ENCODE results near the gene UQCC5.

Gene UQCC5

GRCh38 chr3:52515192-52515591, 21.2 kb upstream of the UQCC5 start:
- Histone ChIP-seq H3K27me3 (ENCODE audit: insufficient read depth, low read depth, severe bottlenecking) (no peaks in the 10 kb centered on the region), H3K36me3 (no peaks in the 10 kb centered on the region), H3K4me3 (ENCODE audit: low read depth, low read length) (no peak overlapping the region), H3K9me3 (ENCODE audit: severe bottlenecking) (no peaks in the 10 kb centered on the region), H3K27ac (no peak overlapping the region)
- no peak for TF ChIP-seq CTCF (IDR thresholded peaks at IDR 0.05; ENCODE audit: low read depth, low read length)
- no peak for DNase-seq

GRCh38 chr3:52516509-52517195, 19.8 kb upstream of the UQCC5 start:
- Histone ChIP-seq H3K36me3 (no peaks in the 10 kb centered on the region), H3K27ac (no peak overlapping the region), H3K9me3 (ENCODE audit: severe bottlenecking) (no peaks in the 10 kb centered on the region), H3K27me3 (ENCODE audit: insufficient read depth, low read depth, severe bottlenecking) (no peaks in the 10 kb centered on the region), H3K4me3 (ENCODE audit: low read depth, low read length) (no peak overlapping the region)
- no peak for DNase-seq
- TF ChIP-seq CTCF (IDR thresholded peaks at IDR 0.05; ENCODE audit: low read depth, low read length): no peak

GRCh38 chr3:52517796-52518722, 18.3 kb upstream of the UQCC5 start:
- Histone ChIP-seq H3K27ac (no peak overlapping the region), H3K4me3 (ENCODE audit: low read depth, low read length) (no peak overlapping the region)

GRCh38 chr3:52518723-52519444, 17.5 kb upstream of the UQCC5 start:
- TF ChIP-seq CTCF (IDR thresholded peaks at IDR 0.05; ENCODE audit: low read depth, low read length): no peak
- H3K9me3 ChIP-seq (ENCODE audit: severe bottlenecking): no peaks in the 10 kb centered on the region
- no peak overlapping the region for H3K27ac ChIP-seq
- no peak for DNase-seq
- H3K4me3 ChIP-seq (ENCODE audit: low read depth, low read length): no peak overlapping the region
- peaks cover 13% of the 10 kb centered on the region for H3K36me3 ChIP-seq
- H3K27me3 ChIP-seq (ENCODE audit: insufficient read depth, low read depth, severe bottlenecking): no peaks in the 10 kb centered on the region

More at GRCh38 chr3:52517796-52518722, 18.3 kb upstream of the UQCC5 start:
- Histone ChIP-seq H3K27me3 (ENCODE audit: insufficient read depth, low read depth, severe bottlenecking) (no peaks in the 10 kb centered on the region), H3K9me3 (ENCODE audit: severe bottlenecking) (no peaks in the 10 kb centered on the region), H3K36me3 (0 out of 2 replicates have a peak, but pooled peaks cover 5% of the 10 kb centered on the region)
- no peak for DNase-seq
- TF ChIP-seq CTCF (IDR thresholded peaks at IDR 0.05; ENCODE audit: low read depth, low read length): no peak

- no peak for DNase-seq
- Histone ChIP-seq H3K9me3 (ENCODE audit: severe bottlenecking) (no peaks in the 10 kb centered on the region), H3K4me3 (ENCODE audit: low read depth, low read length) (no peak overlapping the region), H3K27ac (no peak overlapping the region), H3K36me3 (peaks cover 20% of the 10 kb centered on the region), H3K27me3 (ENCODE audit: insufficient read depth, low read depth, severe bottlenecking) (no peaks in the 10 kb centered on the region)
- no peak for TF ChIP-seq CTCF (IDR thresholded peaks at IDR 0.05; ENCODE audit: low read depth, low read length)
Observed at GRCh38 chr3:52519445-52520140, 16.8 kb upstream of the UQCC5 start.
